ENCODE results near the gene JPT2.
"Not testable (repeated sequence)": the region's sequence is repeated elsewhere in the genome, so short reads cannot be mapped to it uniquely, and the experiment has no call there.

JPT2 gene

GRCh38 chr16:1710811-1711507 is 32.9 kb downstream of the JPT2 start:
- no peak for DNase-seq

GRCh38 chr16:1712791-1713261 is 34.7 kb downstream of the JPT2 start:
- DNase-seq, result no peak

- no peak for DNase-seq
Measured at GRCh38 chr16:1713331-1713730, 35.3 kb downstream of the JPT2 start.

- DNase-seq, result no peak
Measured at GRCh38 chr16:1713933-1714332, 35.9 kb downstream of the JPT2 start.

- DNase-seq, result no peak
Measured at GRCh38 chr16:1715220-1715619, 37.1 kb downstream of the JPT2 start.

- not testable (repeated sequence) for DNase-seq
Measured at GRCh38 chr16:1718236-1718635, 40.2 kb downstream of the JPT2 start.

GRCh38 chr16:1719559-1720229 is 41.6 kb downstream of the JPT2 start:
- DNase-seq, result peak; percentile 43 to 53

GRCh38 chr16:1721372-1721771 is 43.3 kb downstream of the JPT2 start:
- DNase-seq, result no peak

GRCh38 chr16:1723450-1724147 is 45.5 kb downstream of the JPT2 start:
- no peak for DNase-seq

GRCh38 chr16:1724491-1724890 is 46.4 kb downstream of the JPT2 start:
- no peak for DNase-seq

- no peak for DNase-seq
Measured at GRCh38 chr16:1726661-1727502, 48.8 kb downstream of the JPT2 start.

- DNase-seq, result no peak
Measured at GRCh38 chr16:1727651-1728624, 49.9 kb downstream of the JPT2 start.

- DNase-seq, result no peak
Measured at GRCh38 chr16:1729026-1729425, 50.9 kb downstream of the JPT2 start.

GRCh38 chr16:1729445-1729844 is 51.4 kb downstream of the JPT2 start:
- DNase-seq, result no peak

- DNase-seq, result no peak
Measured at GRCh38 chr16:1731073-1731472, 53.0 kb downstream of the JPT2 start.

- no peak for DNase-seq
Measured at GRCh38 chr16:1731603-1732002, 53.5 kb downstream of the JPT2 start.

GRCh38 chr16:1732071-1732470 is 54.0 kb downstream of the JPT2 start:
- DNase-seq, result no peak

- not testable (repeated sequence) for DNase-seq
Measured at GRCh38 chr16:1732551-1732987, 54.5 kb downstream of the JPT2 start.

GRCh38 chr16:1734123-1734522 is 56.0 kb downstream of the JPT2 start:
- no peak for DNase-seq

GRCh38 chr16:1734816-1735215 is 56.7 kb downstream of the JPT2 start:
- DNase-seq, result no peak

- DNase-seq, result no peak
Measured at GRCh38 chr16:1740234-1740633, 62.2 kb downstream of the JPT2 start.
